Measurements from ENCODE around the gene INO80D.

The INO80D gene

GRCh38 chr2:205975082-205975949, 110.7 kb downstream of the INO80D start:
- no peak for DNase-seq

GRCh38 chr2:205972113-205972512, 113.9 kb downstream of the INO80D start:
- no peak for DNase-seq

GRCh38 chr2:205970348-205970747, 115.6 kb downstream of the INO80D start:
- DNase-seq = no peak

DNA sequence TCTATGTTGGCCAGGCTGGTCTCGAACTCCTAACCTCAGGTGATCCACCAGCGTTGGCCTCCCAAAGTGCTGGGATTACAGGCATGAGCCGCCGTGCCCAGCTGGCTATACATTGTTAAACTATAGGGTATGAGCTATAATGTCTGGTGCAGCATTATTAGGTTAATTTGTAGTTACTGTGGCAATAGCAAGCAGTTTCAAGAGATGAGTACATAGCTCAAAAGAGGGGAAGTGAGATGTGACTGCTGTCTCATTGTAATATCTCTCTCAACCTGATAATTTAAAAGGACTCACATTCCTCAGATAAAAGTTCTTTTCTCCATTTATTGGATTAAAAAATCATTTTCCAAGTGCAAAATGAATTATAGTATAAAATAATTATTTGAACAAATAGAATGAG, 116.4 kb downstream of the INO80D start:
- no peak for DNase-seq

DNA sequence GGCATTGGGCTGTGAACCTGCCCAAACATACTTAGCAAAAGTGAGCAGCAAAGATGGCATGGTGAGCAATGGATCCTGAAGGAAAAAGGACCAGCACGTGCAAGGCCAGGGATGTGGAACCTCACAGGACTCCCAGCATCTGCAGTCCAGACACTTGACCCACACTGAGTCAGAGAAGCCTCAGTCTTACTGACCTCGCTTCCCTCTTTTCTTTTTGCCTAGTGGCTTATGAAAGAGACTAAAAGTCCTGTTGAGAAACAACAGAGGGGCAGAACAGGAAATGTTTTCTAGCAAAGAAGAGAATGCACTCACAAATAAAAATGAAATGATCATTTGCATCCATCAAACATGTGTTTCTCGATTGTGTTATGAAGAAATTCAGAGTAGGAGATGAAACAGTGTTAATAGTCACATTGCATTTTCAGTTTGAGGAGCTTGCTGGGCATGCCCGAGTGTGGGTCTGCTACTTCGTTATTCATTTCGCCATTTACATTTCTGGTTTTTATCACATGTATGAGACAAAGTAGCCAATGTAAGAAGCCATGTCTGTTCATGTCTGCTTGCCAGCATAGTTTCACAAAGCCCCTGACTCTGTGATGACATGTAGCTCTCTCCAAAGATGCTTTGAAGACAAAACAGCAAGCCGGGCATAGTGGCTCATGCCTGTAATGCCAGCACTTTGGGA, 118.4 kb downstream of the INO80D start:
- DNase-seq = no peak

DNA sequence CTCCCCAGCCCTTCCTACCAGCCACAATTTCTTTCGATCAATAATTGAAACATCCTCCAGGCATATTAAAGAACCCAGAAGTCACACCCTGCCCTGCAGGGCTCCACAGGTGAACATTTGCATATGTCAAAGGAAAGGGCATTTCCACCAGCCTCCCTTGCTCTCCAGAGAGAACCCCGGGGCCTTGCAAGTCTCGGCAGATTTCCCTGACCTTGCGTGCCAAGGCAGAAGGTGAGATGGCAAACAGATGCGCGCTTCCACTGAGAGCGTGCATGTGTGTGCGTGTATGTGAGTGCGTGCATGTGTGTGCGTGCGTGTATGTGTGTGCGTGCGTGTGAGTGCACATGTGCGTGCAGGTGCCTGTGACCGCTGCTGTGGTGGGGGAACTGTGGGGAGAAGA, 120.3 kb downstream of the INO80D start:
- DNase-seq = no peak

DNA sequence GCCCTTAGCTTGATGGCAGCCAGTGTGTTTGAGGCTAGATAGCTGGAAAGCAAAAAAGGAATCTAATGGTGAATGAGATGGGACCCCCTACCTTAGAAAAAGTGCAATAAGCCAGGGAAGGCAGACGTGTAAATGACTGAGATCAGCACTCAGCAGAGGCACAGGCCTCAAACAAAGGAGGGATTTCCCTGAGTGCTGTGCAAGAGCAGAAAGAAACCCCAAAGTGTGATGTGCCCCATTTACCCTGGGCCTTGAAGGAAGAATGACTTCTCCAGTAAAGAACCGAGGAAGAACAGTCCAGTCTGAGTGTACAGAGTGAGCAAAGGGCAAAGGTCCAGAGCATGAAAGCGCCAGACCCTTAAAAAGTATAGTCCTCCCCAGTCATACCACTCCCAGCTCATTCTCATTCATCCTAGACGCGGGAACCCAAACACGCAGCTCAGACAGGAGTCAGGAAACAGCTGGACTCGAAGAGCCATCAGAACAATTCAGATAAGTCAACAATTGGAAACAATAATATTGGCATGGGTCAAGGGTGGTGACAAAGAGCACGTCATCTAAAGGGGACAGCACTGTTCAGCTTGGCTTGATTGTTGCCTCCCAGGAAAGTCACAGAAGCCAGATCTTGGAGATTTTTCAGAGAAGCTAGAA, 121.7 kb downstream of the INO80D start:
- DNase-seq = no peak

DNA sequence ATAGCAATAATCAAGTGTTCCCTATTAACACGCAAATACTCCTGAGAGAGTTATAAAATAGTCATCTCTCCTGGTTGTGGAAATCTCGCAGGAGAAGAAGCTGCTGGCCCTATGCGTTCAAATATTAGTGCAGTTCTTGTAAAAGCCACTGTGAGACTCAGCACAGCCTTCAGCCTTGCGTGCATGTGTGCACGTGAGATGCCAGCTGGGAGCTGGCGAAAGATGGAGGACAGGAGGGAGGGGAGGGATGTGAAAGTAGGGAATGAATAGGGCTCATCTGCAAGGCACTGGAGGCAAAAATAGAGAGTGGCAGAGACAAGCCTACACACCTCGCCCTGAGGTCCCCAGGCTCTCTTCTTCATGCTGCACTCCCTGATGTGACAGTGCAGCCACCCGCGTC, 126.5 kb downstream of the INO80D start:
- DNase-seq = no peak

DNA sequence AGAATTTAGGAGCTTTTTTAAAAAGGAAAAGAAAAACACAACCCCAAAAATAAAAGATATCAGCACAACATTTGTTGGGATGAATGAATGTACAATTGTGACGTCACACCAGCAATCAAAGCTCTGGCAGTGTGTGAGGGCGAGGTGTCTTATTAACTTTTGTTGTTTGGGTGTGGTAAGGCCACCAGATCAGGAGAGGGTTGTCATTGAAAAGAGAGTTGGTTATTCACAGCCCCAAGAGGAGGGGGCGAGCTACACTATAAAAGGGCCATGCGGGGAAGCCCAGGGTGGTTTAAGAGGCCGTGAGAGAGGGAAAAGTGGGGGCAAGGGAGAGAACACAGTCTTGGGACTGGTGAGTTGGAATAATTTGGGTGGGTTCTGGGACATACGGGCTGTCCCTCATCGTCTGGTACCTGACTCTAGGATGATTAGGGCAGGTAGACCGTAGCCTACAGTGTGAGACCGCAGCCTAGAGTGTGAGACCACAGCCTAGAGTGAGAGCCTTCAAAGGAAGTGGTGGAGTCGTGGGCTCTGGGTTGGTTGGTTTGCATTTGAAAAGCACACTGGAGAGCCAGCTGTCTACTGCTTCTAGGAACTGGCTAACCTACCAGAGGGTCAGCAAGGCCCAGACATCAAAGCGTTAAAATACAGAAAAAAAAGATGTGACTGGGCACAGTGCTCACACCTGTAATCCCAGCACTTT, 128.4 kb downstream of the INO80D start:
- no peak for DNase-seq

DNA sequence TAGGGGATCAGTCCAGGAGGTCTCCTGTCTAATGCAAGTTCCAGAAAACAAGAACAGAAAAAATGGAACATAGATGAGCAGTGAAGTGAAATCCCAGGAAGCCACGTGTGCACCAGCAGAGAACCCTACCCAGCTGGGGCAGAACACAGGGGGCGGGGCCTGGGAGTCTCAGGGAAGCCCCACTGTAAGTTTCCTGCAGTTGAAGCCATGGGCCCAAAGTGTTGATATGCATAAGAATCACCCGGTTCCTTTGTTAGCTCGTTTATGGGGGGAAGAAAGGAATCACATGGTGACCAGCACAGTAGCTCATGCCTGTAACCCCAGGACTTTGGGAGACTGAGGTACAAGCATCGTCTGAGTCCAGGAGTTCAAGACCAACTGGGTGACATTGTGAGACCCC, 131.3 kb downstream of the INO80D start:
- no peak for DNase-seq

GRCh38 chr2:205952282-205952681, 133.7 kb downstream of the INO80D start:
- DNase-seq = no peak

- DNase-seq = no peak
These were observed 137.1 kb downstream of the INO80D start for GRCh38 chr2:205948883-205949282.

- DNase-seq = no peak
These were observed 137.5 kb downstream of the INO80D start for GRCh38 chr2:205948496-205948837.

DNA sequence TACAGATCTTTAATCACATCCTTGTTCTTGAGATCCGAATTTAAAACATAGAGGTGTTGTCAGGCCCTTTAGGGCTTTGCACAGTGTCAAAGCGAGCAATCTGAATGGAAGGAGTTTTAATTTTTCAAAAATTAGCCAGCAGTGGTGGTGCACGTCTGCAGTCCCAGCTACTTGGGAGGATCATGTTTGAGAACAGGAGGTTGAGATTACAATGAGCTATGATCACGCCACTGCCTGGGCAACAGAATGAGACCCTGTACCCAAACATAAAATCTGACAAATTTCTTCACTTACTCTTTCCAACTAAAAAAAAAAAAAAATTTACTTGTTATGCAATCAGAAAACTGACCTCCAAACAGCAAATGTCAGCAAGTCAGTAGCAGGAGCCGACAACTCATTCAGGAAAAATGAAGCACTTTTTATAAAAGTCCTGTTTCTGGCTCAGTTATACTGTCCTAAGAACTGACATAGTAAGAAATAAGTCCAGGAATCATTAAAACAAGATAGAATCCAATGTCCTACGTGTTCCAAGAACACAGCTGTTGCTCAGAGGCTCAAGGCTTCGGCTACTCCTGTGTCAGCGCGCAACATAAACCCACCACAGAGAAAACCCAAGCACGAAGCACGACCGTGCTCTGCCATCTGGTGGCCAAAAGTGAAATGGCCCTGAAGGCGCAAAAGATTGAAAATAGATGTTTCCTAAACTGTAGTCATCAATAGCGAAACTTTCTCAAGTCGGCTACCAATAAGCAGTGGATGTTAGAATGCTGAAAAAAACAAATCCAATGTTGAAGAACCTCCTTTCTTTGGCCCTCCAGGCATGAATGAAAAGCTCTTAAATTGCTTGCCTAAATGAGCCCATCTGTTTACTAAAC, 138.1 kb downstream of the INO80D start:
- peak; percentile 33 for DNase-seq

- no peak for DNase-seq
These were observed 139.7 kb downstream of the INO80D start for GRCh38 chr2:205946226-205946625.
